SKM-1 (cell line): ENCODE measurements around the gene MYH9.

Experiments used
- DNase-seq: peaks from one replicate; lab custom pipeline; 2025; ENCODE audit not compliant: unreplicated experiment; lab: John Stamatoyannopoulos, UW

MYH9 gene

GRCh38 chr22:36332623-36333332, 55.0 kb downstream of the MYH9 start:
- DNase-seq: peak; percentile 62

GRCh38 chr22:36331912-36332622, 55.7 kb downstream of the MYH9 start:
- no peak for DNase-seq

- DNase-seq: peak; percentile 91
Observed at GRCh38 chr22:36331306-36331911, 56.4 kb downstream of the MYH9 start.

- peak; percentile 31 for DNase-seq
Observed at GRCh38 chr22:36330655-36331305, 57.0 kb downstream of the MYH9 start.

- no peak for DNase-seq
Observed at GRCh38 chr22:36330127-36330526, 57.6 kb downstream of the MYH9 start.

GRCh38 chr22:36329254-36330078, 58.3 kb downstream of the MYH9 start:
- DNase-seq: no peak

GRCh38 chr22:36328635-36329253, 59.0 kb downstream of the MYH9 start:
- no peak for DNase-seq

GRCh38 chr22:36327922-36328551, 59.7 kb downstream of the MYH9 start:
- no peak for DNase-seq

GRCh38 chr22:36326178-36327161, 61.3 kb downstream of the MYH9 start:
- no peak for DNase-seq

- DNase-seq: no peak
Observed at GRCh38 chr22:36325154-36326031, 62.4 kb downstream of the MYH9 start.

- no peak for DNase-seq
Observed at GRCh38 chr22:36324414-36324813, 63.4 kb downstream of the MYH9 start.

GRCh38 chr22:36323855-36324331, 63.9 kb downstream of the MYH9 start:
- DNase-seq: no peak

GRCh38 chr22:36323182-36323854, 64.4 kb downstream of the MYH9 start:
- no peak for DNase-seq

- DNase-seq: no peak
Observed at GRCh38 chr22:36322602-36322915, 65.2 kb downstream of the MYH9 start.

- no peak for DNase-seq
Observed at GRCh38 chr22:36321797-36322601, 65.8 kb downstream of the MYH9 start.

GRCh38 chr22:36320553-36320952, 67.2 kb downstream of the MYH9 start:
- DNase-seq: no peak
